Measurements from ENCODE around the gene HIBADH.

DNA sequence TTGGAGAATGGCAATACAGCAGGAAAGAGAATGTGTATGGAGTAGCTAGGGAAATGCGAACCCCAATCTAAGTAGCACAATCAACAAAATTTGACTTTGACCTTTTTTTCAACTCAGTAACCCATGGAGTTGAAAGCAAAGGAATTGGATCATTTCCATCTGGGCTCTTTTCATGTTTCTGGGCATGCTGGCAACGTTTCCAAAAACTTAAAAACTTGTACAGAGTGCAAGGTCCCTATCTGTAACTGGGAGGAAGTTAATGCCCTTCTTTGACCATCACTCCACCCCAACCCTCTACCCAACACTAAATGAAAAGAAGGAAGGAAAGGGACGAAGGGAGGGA is 1.3 kb upstream of the HIBADH start:
- TF ChIP-seq CTCF (IDR thresholded peaks at IDR 0.05 in 8 of 11, conservative IDR thresholded peaks at IDR 0.05 in 3 of 11) (no peak), POLR2A (IDR thresholded peaks at IDR 0.05) (no peak)
